HepG2 (cell line): ENCODE results near the gene PROSER1.

Experiments
- AHDC1 ChIP-seq: sonication (generic); formaldehyde crosslinking; IDR thresholded peaks from 2 replicates; pipeline ENCODE4 v1.5.1; 2020; ENCODE audit warnings: mild to moderate bottlenecking, missing genetic modification reagents, borderline replicate concordance
- ASH2L ChIP-seq: fragments of 300-600, 200-600 bp; sonication (generic); IDR thresholded peaks from 2 replicates; pipeline ENCODE4 v1.7.0; 2017; ENCODE audit warnings: low read depth, mild to moderate bottlenecking, moderate library complexity, mixed read lengths, low read length; ENCODE audit not compliant: insufficient read length
- ISX ChIP-seq: sonication (generic); formaldehyde crosslinking; conservative IDR thresholded peaks from 2 replicates; pipeline ENCODE4 v1.5.0; 2020; ENCODE audit warnings: missing genetic modification reagents
- PBX2 ChIP-seq: IDR thresholded peaks from 2 replicates; pipeline ENCODE4 v1.6.1; 2016; ENCODE audit warnings: control low read depth
- SMC3 ChIP-seq: IDR thresholded peaks from 2 replicates; pipeline ENCODE4 v1.6.1; 2011; ENCODE audit warnings: low read length, improper control_type of control experiment
- YY1 ChIP-seq: IDR thresholded peaks from 2 replicates; pipeline ENCODE4 v1.6.1; 2011; ENCODE audit warnings: low read length, low read depth, moderate library complexity, mild to moderate bottlenecking; ENCODE audit not compliant: insufficient read depth, insufficient replicate concordance
- TF ChIP-seq, protein P1 (sequence below): IDR thresholded peaks from 2 replicates; pipeline ENCODE4 v1.6.1; 2016; ENCODE audit warnings: low read depth, control low read depth

DNA sequence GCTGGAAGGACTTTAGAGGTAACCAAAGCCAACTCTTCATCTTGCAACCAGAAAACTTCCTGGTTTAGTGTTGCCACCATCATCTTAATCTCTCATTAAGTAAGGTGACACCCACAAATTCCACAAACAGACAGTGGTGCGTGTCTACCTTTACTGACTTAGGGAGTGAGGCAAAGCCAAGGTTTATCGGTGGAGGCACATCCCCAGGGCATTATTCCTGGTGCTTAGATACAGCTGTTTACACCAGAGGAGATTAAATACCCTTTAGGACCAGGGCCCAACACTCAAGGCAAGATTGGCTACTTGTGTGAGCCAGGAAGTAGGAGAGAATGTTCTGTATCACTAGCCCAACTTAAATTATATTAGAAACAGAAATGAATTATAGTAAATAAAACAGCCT, 56.8 kb downstream of the PROSER1 start:
- no peak for TF ChIP-seq PBX2 (CRISPR knock-in tag)
- TF ChIP-seq, protein P1, sequence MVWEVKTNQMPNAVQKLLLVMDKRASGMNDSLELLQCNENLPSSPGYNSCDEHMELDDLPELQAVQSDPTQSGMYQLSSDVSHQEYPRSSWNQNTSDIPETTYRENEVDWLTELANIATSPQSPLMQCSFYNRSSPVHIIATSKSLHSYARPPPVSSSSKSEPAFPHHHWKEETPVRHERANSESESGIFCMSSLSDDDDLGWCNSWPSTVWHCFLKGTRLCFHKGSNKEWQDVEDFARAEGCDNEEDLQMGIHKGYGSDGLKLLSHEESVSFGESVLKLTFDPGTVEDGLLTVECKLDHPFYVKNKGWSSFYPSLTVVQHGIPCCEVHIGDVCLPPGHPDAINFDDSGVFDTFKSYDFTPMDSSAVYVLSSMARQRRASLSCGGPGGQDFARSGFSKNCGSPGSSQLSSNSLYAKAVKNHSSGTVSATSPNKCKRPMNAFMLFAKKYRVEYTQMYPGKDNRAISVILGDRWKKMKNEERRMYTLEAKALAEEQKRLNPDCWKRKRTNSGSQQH (CRISPR knock-in tag): no peak
- TF ChIP-seq SMC3: no peak
- no peak for TF ChIP-seq AHDC1
- TF ChIP-seq ISX (CRISPR knock-in tag): no peak
- TF ChIP-seq YY1: no peak
- TF ChIP-seq ASH2L: no peak
